ENCODE data around the gene TNIP3.

TNIP3 gene

GRCh38 chr4:121165206-121165605, 1.1 kb upstream of the TNIP3 start:
- no peak for DNase-seq (ENCODE audit: low spot score)
- Mint-ChIP-seq H3K9me3 (no peaks in the 10 kb centered on the region), H3K4me3 (peak overlapping the region; percentile 44), H3K27ac (no peak overlapping the region), H3K4me1 (ENCODE audit: low read depth) (peaks cover 22% of the 10 kb centered on the region), H3K36me3 (ENCODE audit: low read depth) (peaks cover 1% of the 10 kb centered on the region), H3K27me3 (ENCODE audit: low read depth) (peaks cover 38% of the 10 kb centered on the region)

- Mint-ChIP-seq H3K27ac (peak overlapping the region; percentile 53), H3K36me3 (ENCODE audit: low read depth) (peaks cover 10% of the 10 kb centered on the region), H3K4me3 (peak overlapping the region; percentile 88), H3K27me3 (ENCODE audit: low read depth) (peaks cover 50% of the 10 kb centered on the region), H3K9me3 (no peaks in the 10 kb centered on the region), H3K4me1 (ENCODE audit: low read depth) (peaks cover 41% of the 10 kb centered on the region)
- no peak for DNase-seq (ENCODE audit: low spot score)
Measured at GRCh38 chr4:121156822-121157769, 7.0 kb downstream of the TNIP3 start.

- no peak for DNase-seq (ENCODE audit: low spot score)
- Mint-ChIP-seq H3K27me3 (ENCODE audit: low read depth) (peaks cover 42% of the 10 kb centered on the region), H3K36me3 (ENCODE audit: low read depth) (peaks cover 13% of the 10 kb centered on the region), H3K9me3 (no peaks in the 10 kb centered on the region), H3K4me3 (peak overlapping the region; percentile 58), H3K27ac (no peak overlapping the region), H3K4me1 (ENCODE audit: low read depth) (peaks cover 48% of the 10 kb centered on the region)
Measured at GRCh38 chr4:121155893-121156292, 8.2 kb downstream of the TNIP3 start.

GRCh38 chr4:121154103-121154515, 10.0 kb downstream of the TNIP3 start:
- DNase-seq (ENCODE audit: low spot score) = peak; percentile 67
- Mint-ChIP-seq H3K4me3 (peak overlapping the region; percentile 82), H3K27me3 (ENCODE audit: low read depth) (peaks cover 30% of the 10 kb centered on the region), H3K27ac (peak overlapping the region; percentile 82), H3K36me3 (ENCODE audit: low read depth) (peaks cover 15% of the 10 kb centered on the region), H3K4me1 (ENCODE audit: low read depth) (peaks cover 54% of the 10 kb centered on the region), H3K9me3 (no peaks in the 10 kb centered on the region)

- H3K27ac Mint-ChIP-seq = no peak overlapping the region
- no peak overlapping the region for H3K4me3 Mint-ChIP-seq
- peaks cover 10% of the 10 kb centered on the region for H3K36me3 Mint-ChIP-seq (ENCODE audit: low read depth)
- peaks cover 56% of the 10 kb centered on the region for H3K4me1 Mint-ChIP-seq (ENCODE audit: low read depth)
- H3K27me3 Mint-ChIP-seq (ENCODE audit: low read depth) = peaks cover 19% of the 10 kb centered on the region
- no peaks in the 10 kb centered on the region for H3K9me3 Mint-ChIP-seq
- no peak for DNase-seq (ENCODE audit: low spot score)
Measured at GRCh38 chr4:121151942-121152341, 12.2 kb downstream of the TNIP3 start.

- Mint-ChIP-seq H3K36me3 (ENCODE audit: low read depth) (peaks cover 10% of the 10 kb centered on the region), H3K27me3 (ENCODE audit: low read depth) (peaks cover 12% of the 10 kb centered on the region), H3K27ac (no peak overlapping the region), H3K4me1 (ENCODE audit: low read depth) (peaks cover 48% of the 10 kb centered on the region), H3K4me3 (no peak overlapping the region), H3K9me3 (no peaks in the 10 kb centered on the region)
- peak; percentile 20 for DNase-seq (ENCODE audit: low spot score)
Measured at GRCh38 chr4:121150486-121150885, 13.6 kb downstream of the TNIP3 start.

GRCh38 chr4:121150003-121150402, 14.1 kb downstream of the TNIP3 start:
- no peak overlapping the region for H3K27ac Mint-ChIP-seq
- H3K36me3 Mint-ChIP-seq (ENCODE audit: low read depth) = peaks cover 10% of the 10 kb centered on the region
- peaks cover 12% of the 10 kb centered on the region for H3K27me3 Mint-ChIP-seq (ENCODE audit: low read depth)
- peaks cover 43% of the 10 kb centered on the region for H3K4me1 Mint-ChIP-seq (ENCODE audit: low read depth)
- H3K4me3 Mint-ChIP-seq = no peak overlapping the region
- H3K9me3 Mint-ChIP-seq = no peaks in the 10 kb centered on the region
- no peak for DNase-seq (ENCODE audit: low spot score)

GRCh38 chr4:121148621-121149020, 15.5 kb downstream of the TNIP3 start:
- DNase-seq (ENCODE audit: low spot score) = no peak
- H3K9me3 Mint-ChIP-seq = no peaks in the 10 kb centered on the region
- no peak overlapping the region for H3K4me3 Mint-ChIP-seq

GRCh38 chr4:121148000-121148399, 16.1 kb downstream of the TNIP3 start:
- Mint-ChIP-seq H3K4me1 (ENCODE audit: low read depth) (peaks cover 28% of the 10 kb centered on the region), H3K27ac (no peak overlapping the region), H3K36me3 (ENCODE audit: low read depth) (peaks cover 5% of the 10 kb centered on the region), H3K4me3 (no peak overlapping the region), H3K27me3 (ENCODE audit: low read depth) (peaks cover 12% of the 10 kb centered on the region), H3K9me3 (no peaks in the 10 kb centered on the region)
- no peak for DNase-seq (ENCODE audit: low spot score)

More at GRCh38 chr4:121148621-121149020, 15.5 kb downstream of the TNIP3 start:
- Mint-ChIP-seq H3K4me1 (ENCODE audit: low read depth) (peaks cover 33% of the 10 kb centered on the region), H3K27ac (no peak overlapping the region), H3K36me3 (ENCODE audit: low read depth) (peaks cover 8% of the 10 kb centered on the region), H3K27me3 (ENCODE audit: low read depth) (peaks cover 12% of the 10 kb centered on the region)

- Mint-ChIP-seq H3K36me3 (ENCODE audit: low read depth) (peaks cover 5% of the 10 kb centered on the region), H3K27me3 (ENCODE audit: low read depth) (peaks cover 12% of the 10 kb centered on the region), H3K4me1 (ENCODE audit: low read depth) (peaks cover 27% of the 10 kb centered on the region), H3K27ac (no peak overlapping the region), H3K4me3 (no peak overlapping the region), H3K9me3 (no peaks in the 10 kb centered on the region)
- DNase-seq (ENCODE audit: low spot score) = no peak
Measured at GRCh38 chr4:121146530-121146929, 17.6 kb downstream of the TNIP3 start.

GRCh38 chr4:121145430-121145829, 18.7 kb downstream of the TNIP3 start:
- peaks cover 18% of the 10 kb centered on the region for H3K4me1 Mint-ChIP-seq (ENCODE audit: low read depth)
- H3K9me3 Mint-ChIP-seq = no peaks in the 10 kb centered on the region
- H3K36me3 Mint-ChIP-seq (ENCODE audit: low read depth) = no peaks in the 10 kb centered on the region
- H3K4me3 Mint-ChIP-seq = no peak overlapping the region
- no peak overlapping the region for H3K27ac Mint-ChIP-seq
- no peak for DNase-seq (ENCODE audit: low spot score)
- H3K27me3 Mint-ChIP-seq (ENCODE audit: low read depth) = peaks cover 11% of the 10 kb centered on the region

GRCh38 chr4:121144021-121144420, 20.1 kb downstream of the TNIP3 start:
- no peaks in the 10 kb centered on the region for H3K9me3 Mint-ChIP-seq
- H3K4me3 Mint-ChIP-seq = no peak overlapping the region
- H3K36me3 Mint-ChIP-seq (ENCODE audit: low read depth) = peaks cover 5% of the 10 kb centered on the region
- H3K27ac Mint-ChIP-seq = no peak overlapping the region
- DNase-seq (ENCODE audit: low spot score) = no peak
- peaks cover 27% of the 10 kb centered on the region for H3K4me1 Mint-ChIP-seq (ENCODE audit: low read depth)
- peaks cover 8% of the 10 kb centered on the region for H3K27me3 Mint-ChIP-seq (ENCODE audit: low read depth)

GRCh38 chr4:121143131-121143530, 21.0 kb downstream of the TNIP3 start:
- no peaks in the 10 kb centered on the region for H3K9me3 Mint-ChIP-seq
- no peak for DNase-seq (ENCODE audit: low spot score)
- H3K4me3 Mint-ChIP-seq = no peak overlapping the region
- peaks cover 8% of the 10 kb centered on the region for H3K27me3 Mint-ChIP-seq (ENCODE audit: low read depth)
- H3K27ac Mint-ChIP-seq = no peak overlapping the region
- peaks cover 33% of the 10 kb centered on the region for H3K4me1 Mint-ChIP-seq (ENCODE audit: low read depth)
- H3K36me3 Mint-ChIP-seq (ENCODE audit: low read depth) = peaks cover 9% of the 10 kb centered on the region

- peaks cover 29% of the 10 kb centered on the region for H3K4me1 Mint-ChIP-seq (ENCODE audit: low read depth)
- no peak for DNase-seq (ENCODE audit: low spot score)
- no peak overlapping the region for H3K4me3 Mint-ChIP-seq
- no peaks in the 10 kb centered on the region for H3K27me3 Mint-ChIP-seq (ENCODE audit: low read depth)
- no peaks in the 10 kb centered on the region for H3K9me3 Mint-ChIP-seq
- H3K27ac Mint-ChIP-seq = no peak overlapping the region
- H3K36me3 Mint-ChIP-seq (ENCODE audit: low read depth) = peaks cover 9% of the 10 kb centered on the region
Measured at GRCh38 chr4:121140716-121141460, 23.2 kb downstream of the TNIP3 start.

All from T-helper 2 cell treated with Interferon-gamma antibody and Interleukin-4, amounts not matched to agents 5 μg/mL and 100 μg/mL, for 36 hours (primary cell).